ENCODE data around the gene COL9A3.

The COL9A3 gene

DNA sequence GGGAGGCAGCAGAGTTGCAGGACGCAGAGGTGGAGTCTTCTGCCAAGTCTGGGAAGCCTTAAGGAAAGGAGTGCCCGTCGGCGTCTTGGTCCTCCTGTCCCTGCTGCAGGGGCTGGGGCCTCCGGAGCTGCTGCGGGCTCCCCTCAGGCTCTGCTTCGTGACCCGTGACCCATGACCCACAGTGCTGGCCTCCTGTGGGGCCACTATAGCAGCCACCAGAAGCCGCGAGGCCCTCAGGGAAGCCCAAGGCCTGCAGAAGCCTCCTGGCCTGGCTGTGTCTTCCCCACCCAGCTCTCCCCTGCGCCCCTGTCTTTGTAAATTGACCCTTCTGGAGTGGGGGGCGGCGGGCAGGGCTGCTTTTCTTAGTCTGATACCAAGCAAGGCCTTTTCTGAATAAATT, 3.3 kb upstream of the COL9A3 start:
- DNase-seq: no peak

DNA sequence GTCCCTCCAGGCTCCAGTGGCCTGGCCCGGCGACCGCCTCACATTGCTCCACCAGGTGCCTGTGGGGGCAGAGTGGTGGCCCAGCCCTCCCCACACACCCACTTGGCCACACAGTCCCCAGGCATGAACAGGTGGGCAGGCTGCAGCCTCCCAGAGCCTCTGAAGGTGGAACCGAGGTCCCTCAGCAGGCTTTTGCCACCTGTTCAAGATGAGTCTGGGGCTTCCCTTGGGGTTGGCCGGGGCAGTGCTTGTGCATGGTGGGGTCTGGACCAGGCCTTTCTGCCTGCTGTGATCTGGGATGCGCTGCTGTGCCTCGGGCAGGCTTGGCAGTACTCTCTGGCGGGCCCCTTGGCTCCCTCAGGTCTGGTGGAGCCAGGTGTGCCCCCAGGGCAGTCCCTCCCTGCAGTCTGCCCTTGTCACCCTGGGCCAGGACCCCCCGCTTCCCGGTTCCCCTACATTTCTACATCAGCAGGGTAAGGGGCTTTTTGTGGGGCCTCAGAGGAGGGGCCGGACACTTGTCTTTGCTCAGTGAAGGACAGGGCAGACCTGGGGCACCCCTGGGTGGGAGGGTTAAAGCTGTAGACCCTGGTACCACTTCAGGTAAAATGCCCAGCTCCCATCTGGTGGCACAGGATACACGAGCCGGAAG, 2.7 kb upstream of the COL9A3 start:
- DNase-seq: no peak

GRCh38 chr20:62814709-62815065, 2.2 kb upstream of the COL9A3 start:
- no peak for DNase-seq

DNA sequence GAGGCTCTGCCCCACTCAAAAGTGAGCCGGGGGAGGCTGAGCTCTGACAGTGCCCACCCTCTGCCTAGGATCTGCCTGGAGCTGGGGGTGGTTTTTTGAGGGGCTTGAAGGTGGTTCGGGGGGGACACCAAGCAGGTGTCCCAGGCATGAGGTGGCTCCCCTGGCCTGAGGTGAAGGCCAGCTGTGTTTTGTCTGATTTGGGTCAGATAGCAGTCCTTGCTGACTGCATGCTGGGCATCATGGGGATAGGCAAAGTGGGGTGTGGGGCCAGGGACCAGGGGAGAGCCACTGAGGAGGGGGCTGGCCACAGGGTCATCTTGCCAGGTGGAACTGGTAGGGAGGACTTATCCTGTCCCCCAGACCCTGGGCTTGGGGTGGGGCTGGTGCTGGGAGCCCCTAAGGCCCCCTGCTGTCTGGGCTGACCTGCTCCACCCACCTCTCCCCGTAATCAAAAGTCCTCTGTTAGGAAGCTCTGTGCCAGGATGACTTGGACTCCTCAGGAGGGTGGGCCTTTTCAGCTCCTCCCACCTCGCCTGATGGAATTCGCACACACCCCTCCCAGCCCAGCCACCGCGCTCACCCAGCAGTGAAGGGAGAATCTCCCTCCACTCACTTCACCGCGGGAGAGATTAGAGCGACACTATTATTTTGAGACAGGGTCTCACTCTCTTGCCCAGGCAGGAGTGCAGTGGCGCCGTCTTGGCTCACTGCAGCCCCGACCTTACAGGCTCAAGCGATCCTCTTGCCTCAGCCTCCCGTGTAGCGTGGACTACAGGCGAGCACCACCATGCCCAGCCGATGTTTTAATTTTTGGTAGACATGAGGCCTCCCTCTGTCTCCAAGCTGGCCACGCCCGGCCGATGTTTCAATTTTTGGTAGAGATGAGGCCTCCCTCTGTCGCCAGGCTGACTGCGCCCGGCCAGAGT, 1.5 kb upstream of the COL9A3 start:
- no peak for DNase-seq

GRCh38 chr20:62816031-62816883, 593 bp upstream of the COL9A3 start:
- no peak for DNase-seq

- no peak for DNase-seq
Measured at GRCh38 chr20:62817975-62818591, 1.2 kb downstream of the COL9A3 start.

DNA sequence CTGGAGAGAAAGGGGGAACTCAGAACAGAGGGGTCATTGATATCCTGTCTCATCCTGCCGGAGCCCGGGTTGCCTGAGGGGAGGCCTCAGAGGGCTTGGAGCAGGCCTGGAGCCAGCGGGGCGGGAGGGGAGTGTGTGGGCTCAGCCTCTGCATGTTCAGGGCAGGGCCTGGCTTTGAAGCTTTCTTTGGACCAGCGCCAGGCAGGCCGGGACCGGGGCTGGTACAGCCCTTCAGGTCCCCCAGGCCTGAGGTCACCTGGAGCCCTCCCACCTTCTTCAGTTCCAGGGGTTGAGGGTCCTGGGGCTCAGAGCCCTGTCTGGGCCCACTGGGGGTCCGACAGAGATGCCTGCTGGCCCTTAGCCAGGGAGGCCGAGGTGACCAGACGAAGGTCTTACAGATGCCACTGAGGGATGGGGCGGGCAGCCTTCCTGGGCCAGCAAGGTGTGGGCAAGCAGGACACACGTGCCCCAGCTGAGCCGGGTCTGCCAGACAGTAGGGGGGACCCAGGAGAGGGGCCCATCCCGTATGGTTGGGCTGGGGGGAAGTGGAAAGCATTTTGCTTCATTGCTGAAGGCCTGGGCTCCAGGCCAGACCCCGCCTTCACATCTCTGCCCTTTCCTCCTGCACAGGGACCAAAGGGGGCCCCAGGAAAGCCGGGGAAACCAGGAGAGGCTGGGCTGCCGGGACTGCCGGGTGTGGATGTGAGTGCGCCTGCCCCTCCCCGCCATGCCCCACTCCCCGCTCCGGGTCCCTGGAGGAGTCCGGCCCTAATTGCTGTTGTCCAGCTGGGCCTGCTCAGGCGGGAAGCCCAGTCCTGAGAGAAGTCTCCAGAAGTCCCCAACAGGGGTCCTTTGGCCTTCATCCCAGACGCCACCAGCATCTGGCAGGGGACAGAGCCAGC, 2.0 kb downstream of the COL9A3 start:
- no peak for DNase-seq

DNA sequence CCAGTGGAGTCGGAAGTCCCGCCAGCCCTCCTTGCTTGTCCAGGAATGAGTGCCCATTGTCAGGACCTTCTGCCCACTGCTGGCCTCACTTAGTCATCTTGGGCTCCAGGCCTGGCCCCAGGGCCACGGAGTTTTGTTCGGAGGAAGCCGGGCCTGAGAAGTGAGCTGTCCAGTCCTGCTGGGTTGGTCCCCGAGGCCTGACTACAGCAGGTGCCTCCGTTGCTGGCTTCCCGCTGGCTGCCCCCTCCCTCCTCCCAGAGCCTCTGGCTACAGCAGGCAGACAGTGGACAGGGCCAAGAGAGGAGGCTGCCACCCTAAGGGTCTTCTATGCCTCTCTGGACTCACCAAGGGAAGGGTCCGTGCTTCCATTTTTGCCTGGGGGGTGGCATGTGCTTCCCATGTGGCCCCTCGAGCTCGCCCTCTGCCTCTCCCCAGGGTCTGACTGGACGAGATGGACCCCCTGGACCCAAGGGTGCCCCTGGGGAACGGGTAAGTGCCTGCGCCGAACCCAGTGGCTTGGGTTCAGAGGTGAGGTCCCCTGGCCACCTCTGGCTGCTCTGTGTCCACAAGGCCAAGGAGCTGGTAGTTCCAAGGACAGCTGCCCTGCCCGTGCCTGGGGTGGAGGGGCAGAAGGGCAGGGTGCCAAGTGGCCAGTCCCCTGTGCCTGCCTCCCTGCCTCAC, 2.8 kb downstream of the COL9A3 start:
- DNase-seq: no peak

DNA sequence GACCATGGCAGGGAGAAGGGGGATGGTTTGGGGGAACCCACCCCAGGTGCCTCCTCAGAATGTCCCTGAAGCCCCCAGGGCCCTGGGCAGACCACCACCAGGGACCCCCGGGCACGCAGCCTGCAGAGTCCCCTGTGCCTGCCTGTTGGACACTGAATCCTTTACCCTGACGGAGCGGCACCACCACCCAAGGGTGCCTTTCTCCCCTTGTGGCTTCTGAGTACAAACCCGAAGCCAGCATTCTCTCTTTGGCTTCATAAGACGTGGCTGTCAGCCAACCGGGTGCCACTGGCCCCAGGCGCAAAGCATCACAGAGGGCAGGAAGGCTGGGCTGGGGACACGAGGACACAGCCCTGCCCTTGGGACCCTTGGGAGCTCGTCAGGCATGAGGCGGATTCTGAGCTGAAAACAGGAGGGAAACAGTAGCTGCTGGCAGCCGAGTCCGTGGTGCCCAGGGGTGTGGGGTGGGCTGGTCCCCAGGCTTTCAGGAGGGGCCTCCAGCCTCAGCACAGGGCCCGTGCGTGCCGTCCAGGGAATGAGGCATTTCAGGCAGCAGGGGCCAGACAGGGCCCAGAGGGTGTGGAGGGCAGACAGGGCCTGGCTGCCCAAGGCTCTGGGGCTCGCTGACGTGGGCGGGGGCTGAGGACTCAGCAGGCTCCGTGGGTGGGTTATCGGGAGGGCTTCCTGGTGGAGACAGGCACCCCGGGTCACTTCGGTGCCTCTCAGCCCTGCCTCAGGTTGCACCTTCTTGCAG, 3.5 kb downstream of the COL9A3 start:
- DNase-seq: no peak

DNA sequence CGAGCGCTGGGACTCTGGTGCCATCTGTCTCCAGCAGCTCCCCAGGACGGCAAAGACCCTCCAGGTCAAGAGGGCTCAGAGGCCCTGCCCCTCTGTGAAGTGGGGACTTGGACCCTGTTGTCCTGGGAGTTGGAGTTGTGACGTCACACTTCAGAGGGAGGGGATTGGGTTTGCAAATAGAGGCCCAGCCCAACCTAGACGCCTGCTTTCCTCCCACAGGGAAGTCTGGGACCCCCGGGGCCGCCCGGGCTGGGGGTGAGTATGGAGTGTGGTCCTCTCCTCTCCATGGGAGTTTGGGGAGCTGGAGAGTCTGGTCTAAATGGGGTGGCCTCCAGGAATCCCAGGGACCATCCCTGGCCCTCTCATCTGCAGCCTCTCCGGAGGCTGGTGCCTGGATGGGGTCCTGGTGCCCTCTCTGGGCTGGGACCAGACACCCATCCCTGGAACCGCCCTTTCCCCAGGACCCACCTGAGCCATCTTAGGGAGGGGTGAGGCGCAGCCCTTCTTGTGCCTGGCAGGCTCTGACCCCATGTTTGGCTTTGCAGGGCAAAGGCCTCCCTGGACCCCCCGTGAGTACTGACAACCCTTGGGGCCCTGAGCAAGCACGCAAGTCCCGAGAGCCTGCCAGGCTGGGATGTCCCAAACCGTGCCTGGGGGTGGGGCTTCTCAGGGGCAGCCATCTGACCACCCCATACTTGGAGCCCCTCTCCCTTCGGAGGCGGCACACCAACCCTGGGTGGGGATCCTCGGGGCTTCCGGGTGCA, 4.3 kb downstream of the COL9A3 start:
- DNase-seq: no peak

- DNase-seq: no peak
Measured at GRCh38 chr20:62821726-62822210, 4.9 kb downstream of the COL9A3 start.

GRCh38 chr20:62822239-62822787, 5.5 kb downstream of the COL9A3 start:
- DNase-seq: no peak

DNA sequence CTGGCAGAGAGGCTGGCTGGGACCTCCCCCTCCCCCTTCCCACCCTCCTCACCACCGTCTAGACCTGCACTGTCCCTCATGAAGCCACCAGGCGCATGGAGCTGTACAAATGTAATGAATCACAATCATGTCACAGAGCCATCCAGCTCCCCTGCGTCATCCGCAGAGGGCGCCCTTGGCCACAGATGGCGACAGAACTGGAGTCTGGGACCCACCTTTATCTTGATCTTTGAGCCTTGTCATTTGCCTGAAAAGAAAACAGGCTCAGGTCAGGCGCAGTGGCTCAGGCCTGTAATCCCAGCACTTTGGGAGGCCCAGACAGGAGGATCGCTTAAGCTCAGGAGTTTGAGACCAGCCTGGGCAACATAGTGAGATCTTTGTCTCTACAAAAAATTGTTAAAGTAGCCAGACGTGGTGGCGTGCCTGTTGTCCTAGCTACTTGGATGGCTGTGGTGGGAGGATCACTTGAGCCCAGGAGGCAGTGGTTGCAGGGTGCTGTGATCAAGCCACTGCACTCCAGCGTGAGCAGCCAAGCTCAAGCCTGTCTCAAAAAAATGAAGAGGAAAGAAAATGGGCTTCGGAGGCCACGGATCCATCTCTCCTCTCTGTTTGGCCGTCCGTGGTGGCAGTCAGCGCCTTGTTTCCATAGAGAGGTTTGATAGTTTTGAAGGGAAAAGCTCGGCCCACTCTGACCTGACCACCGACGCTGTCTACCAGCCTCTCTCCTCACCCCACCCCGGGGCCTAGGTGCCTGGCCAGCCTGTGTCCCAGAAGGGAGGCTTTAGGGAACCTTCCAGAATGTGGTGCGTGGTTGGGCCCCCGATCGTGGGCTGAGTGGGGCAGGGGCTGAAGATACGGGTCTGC, 6.2 kb downstream of the COL9A3 start:
- DNase-seq: peak; percentile 61

DNA sequence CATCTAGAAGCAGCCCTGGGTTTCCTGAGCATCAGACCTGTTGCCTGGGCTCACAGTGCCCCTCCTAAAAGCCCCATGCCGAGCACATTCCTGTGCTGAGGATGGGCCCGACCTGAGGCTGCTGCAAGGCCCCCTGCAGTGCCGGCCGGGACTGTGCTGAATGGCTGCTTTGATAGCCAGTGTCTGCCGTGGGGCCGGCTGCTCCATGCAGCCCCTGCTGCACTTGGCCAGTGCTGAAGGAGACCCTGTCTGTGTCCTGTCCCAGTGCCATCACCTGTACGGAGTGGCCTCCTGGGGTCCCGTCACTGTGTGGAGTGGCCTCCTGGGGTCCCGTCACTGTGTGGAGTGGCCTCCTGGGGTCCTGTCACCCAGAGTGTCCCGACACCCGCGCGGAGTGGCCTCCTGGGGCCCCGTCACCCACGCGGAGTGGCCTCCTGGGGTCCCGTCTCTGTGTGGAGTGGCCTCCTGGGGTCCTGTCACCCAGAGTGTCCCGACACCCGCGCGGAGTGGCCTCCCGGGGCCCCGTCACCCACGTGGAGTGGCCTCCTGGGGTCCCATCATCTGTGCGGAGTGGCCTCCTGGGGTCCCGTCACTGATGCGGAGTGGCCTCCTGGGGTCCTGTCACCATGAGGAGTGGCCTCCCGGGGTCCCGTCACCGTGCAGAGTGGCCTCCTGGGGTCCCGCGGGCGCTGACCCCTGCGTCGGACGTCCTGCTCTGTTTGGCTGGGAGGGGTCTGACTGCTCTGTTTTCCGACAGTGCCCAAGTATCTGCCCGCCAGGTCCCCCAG, 7.0 kb downstream of the COL9A3 start:
- DNase-seq: no peak

DNA sequence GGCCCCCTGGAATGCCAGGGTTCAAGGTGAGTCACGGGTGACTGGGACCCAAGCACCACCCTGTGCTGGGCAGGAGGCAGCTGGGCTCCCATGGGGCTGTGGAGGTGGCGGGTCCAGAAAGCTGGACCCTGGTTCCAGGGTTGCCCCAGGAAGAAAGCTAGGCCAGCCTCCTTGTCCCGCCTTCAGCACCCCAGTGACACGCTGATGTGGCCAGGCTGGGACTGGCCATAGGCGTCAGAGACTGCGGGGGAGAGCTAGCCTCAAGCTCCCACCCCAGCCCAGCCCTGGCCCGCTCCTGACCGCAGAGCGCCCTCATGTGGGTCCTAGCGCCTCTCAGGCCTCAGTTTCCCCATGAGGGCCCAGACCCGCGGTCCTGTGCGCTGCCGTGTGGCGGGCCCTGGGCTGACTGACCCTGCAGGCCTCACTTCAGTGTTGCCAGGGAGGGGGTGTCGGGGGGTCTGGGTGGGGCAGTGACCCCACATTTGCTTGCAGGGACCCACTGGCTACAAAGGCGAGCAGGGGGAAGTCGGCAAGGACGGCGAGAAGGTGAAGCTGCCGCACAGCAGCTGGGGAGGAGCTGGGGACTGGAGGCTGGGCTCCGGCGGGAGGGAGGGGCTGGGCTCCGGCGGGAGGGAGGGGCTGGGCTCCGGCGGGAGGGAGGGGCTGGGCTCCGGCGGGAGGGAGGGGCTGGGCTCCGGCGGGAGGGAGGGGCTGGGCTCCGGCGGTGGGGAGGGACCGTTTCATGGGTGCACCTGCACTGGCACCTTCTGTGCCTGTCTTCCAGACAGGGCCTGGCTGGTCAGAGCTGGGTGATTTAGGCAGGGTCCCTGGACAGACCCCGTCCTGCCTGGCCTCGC, 7.9 kb downstream of the COL9A3 start:
- DNase-seq: peak; percentile 52

GRCh38 chr20:62825333-62825985, 8.6 kb downstream of the COL9A3 start:
- DNase-seq: no peak

Data from suppressor macrophage treated with lipopolysaccharide for 4 hours (primary cell).